Muscle layer of colon (tissue), 2 donors: ENCODE data around the gene SS18L1.

Experiments used
- H3K27ac ChIP-seq: one replicate; pipeline ENCODE4 v1.7.0; 2013; ENCODE audit warnings: low read depth, mild to moderate bottlenecking, low read length, moderate library complexity
- H3K27me3 ChIP-seq, 2 donors: one replicate each; pipeline ENCODE4 v1.7.0; 2013; ENCODE audit warnings: low read length in 2 of 2, mild to moderate bottlenecking in 2 of 2; ENCODE audit not compliant: insufficient read depth in 2 of 2, control insufficient read depth in 1 of 2
- H3K36me3 ChIP-seq: one replicate; pipeline ENCODE4 v1.7.0; 2013; ENCODE audit warnings: mild to moderate bottlenecking, low read length; ENCODE audit not compliant: insufficient read depth
- H3K4me1 ChIP-seq: one replicate; pipeline ENCODE4 v1.7.0; 2013; ENCODE audit warnings: mild to moderate bottlenecking, low read length; ENCODE audit not compliant: insufficient read depth
- H3K4me3 ChIP-seq, 2 donors: one replicate each; pipeline ENCODE4 v1.7.0; 2013; ENCODE audit warnings: low read length in 2 of 2, low read depth in 1 of 2, mild to moderate bottlenecking in 1 of 2, moderate library complexity in 1 of 2
- H3K9ac ChIP-seq: one replicate; pipeline ENCODE4 v1.7.0; 2013; ENCODE audit warnings: low read length
- H3K9me3 ChIP-seq: one replicate; pipeline ENCODE4 v1.7.0; 2013; ENCODE audit warnings: mild to moderate bottlenecking, low read length
- donor health status: abdominal sarcoma.
- donor health status: Adenocarcinoma of cecum.

The SS18L1 gene, protein sequence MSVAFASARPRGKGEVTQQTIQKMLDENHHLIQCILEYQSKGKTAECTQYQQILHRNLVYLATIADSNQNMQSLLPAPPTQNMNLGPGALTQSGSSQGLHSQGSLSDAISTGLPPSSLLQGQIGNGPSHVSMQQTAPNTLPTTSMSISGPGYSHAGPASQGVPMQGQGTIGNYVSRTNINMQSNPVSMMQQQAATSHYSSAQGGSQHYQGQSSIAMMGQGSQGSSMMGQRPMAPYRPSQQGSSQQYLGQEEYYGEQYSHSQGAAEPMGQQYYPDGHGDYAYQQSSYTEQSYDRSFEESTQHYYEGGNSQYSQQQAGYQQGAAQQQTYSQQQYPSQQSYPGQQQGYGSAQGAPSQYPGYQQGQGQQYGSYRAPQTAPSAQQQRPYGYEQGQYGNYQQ

DNA sequence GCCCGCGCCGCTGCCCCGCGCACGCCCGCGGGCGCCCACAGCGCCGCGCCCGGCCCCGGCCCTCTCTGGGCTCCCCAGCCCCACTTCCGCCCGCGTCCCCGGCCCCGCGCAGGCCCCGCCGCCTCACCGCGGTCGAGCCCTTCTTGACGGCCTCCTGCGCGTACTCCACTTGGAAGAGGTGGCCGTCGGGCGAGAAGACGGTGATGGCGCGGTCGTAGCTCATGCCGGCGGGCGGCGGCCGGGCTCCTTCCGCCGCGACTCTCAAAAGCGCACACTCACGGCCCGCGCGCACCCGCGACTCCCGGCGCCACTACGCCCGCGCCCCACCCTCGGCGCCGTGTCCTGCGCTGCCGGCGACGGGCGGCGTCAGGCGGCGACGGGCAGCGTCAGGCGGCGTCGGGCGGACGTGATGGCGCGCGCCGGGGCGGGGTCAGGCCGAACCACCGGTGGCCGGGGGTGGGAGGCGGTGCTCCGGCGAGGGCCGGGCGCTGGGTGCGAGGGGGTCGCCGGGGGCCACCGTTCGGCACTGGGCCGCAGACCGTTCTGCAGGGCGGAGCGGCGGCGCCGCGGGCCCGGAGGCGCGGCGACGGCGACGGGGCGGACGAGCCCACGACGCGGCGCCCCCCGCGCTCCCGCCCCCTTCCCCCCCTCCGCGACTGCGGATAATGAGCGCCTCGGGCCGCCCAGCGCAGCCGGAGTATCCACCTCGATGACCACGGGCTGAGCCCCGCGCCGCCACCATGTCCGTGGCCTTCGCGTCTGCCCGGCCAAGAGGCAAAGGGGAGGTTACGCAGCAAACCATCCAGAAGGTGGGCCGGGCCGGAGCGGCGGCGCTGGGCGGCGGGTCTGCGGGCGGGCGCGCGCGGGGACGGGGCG lies at the start of gene SS18L1, which contains the start of gene PSMA7:
SS18L1 (plus strand) TSS at position 689 of the 876 bp plus-strand sequence; CDS start at position 741, 52 bp downstream.
PSMA7 (minus strand) TSS at position 314 of the 876 bp plus-strand sequence; CDS start at position 223, 91 bp downstream.
- no peaks in the 10 kb centered on the region for H3K9me3 ChIP-seq
- peak within 1 kb of the TSS; percentile 54 for H3K9ac ChIP-seq
- peak within 1 kb of the TSS; percentile 68 to 81 for H3K4me3 ChIP-seq
- H3K27me3 ChIP-seq: no peaks in the 10 kb centered on the region
- H3K4me1 ChIP-seq: peaks cover 33% of the 10 kb centered on the region
- peaks cover 18% of the 10 kb centered on the region for H3K36me3 ChIP-seq
- peak within 1 kb of the TSS; percentile 75 for H3K27ac ChIP-seq

DNA sequence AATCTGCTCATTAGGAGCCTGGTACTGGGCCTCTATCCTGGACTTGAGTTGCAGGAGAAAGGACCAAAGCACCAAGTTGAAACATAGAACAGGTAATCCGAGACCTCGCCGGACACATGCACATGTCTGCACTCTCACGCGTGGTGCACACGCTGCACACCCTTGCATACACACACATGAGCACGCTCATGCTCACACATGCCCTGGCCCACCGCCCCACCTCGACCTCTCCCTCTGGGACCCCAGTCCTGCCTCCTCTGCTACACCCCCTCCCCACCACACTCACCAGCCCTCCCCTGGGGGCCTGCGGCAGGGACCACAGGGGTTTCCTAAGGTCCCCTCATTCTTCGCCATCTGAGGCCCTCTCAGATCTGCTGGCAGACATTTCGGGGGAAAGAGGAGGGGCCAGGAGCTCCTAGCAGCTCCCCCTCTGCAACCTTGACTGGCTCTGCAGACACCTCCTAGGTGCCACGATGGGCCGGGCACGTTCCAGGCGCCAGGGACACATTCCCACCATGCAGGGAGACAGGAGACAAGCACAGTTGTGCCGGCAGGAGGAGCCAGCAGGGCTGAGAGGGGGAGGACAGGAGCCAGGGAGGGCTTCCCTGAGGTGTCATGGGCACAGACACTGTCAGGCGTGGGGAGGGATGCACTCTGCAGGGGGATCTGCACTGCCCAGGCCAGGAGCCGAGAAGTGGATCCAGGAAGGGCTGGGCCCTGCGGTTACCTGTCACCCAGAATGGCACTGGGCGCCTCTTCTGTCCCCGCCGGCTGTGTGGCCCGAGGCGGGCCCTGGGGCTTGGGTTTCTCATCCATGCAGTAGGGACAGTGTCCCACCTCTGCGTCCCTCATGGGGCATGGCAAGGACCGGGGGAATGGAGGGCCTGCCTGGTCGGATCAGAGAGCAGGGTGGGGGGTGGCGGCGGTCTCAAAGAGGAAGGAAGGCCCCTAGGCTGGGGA lies 46.9 kb upstream of the SS18L1 start:
- no peak overlapping the region for H3K9ac ChIP-seq
- no peak overlapping the region for H3K4me3 ChIP-seq
- no peaks in the 10 kb centered on the region for H3K9me3 ChIP-seq
- no peak overlapping the region for H3K27ac ChIP-seq
- no peaks in the 10 kb centered on the region for H3K27me3 ChIP-seq
- H3K4me1 ChIP-seq: no peaks in the 10 kb centered on the region
- H3K36me3 ChIP-seq: no peaks in the 10 kb centered on the region

DNA sequence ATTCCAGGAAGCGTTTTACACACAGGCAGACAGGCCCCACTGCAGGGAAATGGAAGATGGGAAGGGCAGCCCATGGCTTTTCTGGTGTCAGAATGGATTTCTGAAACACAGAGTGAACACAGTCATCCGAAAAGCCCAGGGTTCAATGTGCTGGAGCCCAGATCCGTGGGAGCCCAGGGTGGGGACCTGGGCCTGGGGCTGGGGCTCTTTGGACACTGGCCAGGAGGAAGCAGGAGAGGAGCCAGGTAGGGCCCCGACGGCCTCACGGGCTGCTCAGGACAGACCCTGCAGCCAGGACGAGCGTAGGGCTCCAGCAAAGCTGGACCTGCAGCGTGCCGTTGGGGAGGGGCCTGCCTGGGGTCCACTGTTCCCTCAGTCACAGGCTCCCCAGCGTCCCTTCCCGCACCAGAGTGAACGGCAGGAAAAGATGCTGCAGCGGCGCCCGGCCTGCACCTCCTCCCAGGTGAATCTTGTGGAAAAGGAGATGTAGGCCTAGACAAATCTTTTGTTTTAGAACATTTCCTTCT lies 45.6 kb upstream of the SS18L1 start:
- H3K4me1 ChIP-seq: no peaks in the 10 kb centered on the region
- H3K36me3 ChIP-seq: no peaks in the 10 kb centered on the region
- no peaks in the 10 kb centered on the region for H3K27me3 ChIP-seq
- H3K9ac ChIP-seq: no peak overlapping the region
- no peak overlapping the region for H3K27ac ChIP-seq
- no peaks in the 10 kb centered on the region for H3K9me3 ChIP-seq
- H3K4me3 ChIP-seq: no peak overlapping the region

DNA sequence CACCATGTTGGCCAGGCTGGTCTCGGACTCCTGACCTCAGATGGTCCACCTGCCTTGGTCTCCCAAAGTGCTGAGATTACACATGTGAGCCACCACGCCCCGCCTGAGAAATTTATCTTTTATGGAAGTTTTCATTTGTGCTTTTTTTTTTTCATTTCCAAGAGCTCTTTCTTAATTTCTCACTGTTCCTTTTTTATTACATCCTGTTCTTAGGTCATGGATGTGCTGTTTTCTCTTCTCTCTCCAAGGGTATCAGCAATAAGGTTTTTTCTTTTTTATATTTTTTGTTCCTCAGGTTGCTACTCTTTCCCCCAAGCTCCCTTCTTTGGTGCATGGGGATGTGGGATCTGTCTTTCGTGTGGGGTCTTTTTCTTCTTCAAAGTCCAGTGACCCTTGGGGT lies 42.5 kb upstream of the SS18L1 start:
- Histone ChIP-seq H3K9me3 (no peaks in the 10 kb centered on the region), H3K27me3 (no peaks in the 10 kb centered on the region), H3K27ac (no peak overlapping the region), H3K36me3 (no peaks in the 10 kb centered on the region), H3K9ac (no peak overlapping the region), H3K4me1 (peaks cover 9% of the 10 kb centered on the region), H3K4me3 (no peak overlapping the region)

DNA sequence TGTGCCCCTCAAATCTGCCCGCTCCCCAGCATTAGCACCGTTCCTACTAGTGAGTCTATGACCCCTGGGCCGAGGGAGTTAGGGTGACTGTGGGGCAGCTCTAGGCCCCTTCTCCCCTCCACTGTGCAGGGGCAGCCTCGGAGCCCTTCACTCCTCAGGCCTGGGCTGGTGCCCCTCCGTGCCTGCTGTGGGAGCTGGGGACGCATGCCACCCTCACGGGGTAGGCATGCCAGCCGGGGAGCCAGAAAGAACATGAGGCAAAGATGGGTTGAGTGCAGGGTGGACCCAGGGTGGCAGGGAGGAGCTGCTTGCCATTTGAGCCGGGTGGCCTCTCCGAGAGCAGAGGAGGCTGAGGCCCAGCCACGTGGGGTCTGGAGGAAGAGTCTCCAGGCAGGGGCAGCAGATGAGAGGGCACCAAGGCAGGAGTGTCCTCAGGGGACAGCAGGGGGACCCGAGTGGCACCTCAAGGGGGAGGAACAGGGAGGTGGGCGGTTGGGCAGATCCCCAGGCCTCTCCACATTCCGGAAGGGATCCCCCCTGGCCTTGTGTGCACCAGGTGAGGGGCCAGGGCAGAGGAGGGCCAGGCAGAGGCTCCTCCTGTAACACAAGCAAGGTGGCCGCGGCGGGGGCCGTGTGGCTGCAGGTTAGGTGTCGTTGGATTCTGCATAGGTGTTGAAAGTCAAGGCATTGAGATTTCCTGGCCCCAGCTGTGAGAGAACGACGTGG lies 39.9 kb upstream of the SS18L1 start:
- Histone ChIP-seq H3K4me1 (peaks cover 9% of the 10 kb centered on the region), H3K9me3 (no peaks in the 10 kb centered on the region), H3K4me3 (no peak overlapping the region), H3K27me3 (no peaks in the 10 kb centered on the region), H3K9ac (no peak overlapping the region), H3K27ac (no peak overlapping the region), H3K36me3 (no peaks in the 10 kb centered on the region)

DNA sequence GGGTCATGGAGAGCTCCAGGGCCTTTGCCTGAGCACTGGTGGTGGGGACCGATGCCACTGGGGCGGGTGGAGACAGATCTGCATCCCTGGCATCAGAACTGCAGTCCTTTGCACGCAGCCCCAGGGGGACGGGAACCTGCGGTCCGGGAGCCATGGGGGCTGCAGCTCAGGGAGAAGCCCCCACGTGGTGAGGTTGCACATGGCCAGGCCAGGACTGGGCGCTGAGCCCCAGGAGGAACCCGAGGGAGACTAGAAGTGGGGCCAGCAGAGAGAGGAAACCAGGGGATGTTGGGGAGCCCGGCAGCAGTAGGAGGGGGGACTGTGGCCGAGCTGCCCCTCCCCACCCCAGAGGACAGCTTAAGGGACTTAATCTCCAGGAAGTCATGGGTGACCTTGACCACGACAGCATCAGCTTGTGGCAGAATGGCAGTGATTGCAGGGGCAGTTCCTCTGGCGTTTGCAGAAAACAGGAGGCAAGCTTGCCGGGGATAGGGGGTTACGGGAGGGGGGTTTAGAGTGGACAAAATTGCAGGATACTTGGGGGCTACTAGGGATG lies 39.3 kb upstream of the SS18L1 start:
- H3K4me1 ChIP-seq: peaks cover 9% of the 10 kb centered on the region
- no peak overlapping the region for H3K9ac ChIP-seq
- no peak overlapping the region for H3K4me3 ChIP-seq
- no peaks in the 10 kb centered on the region for H3K27me3 ChIP-seq
- no peaks in the 10 kb centered on the region for H3K36me3 ChIP-seq
- H3K9me3 ChIP-seq: no peaks in the 10 kb centered on the region
- H3K27ac ChIP-seq: no peak overlapping the region

DNA sequence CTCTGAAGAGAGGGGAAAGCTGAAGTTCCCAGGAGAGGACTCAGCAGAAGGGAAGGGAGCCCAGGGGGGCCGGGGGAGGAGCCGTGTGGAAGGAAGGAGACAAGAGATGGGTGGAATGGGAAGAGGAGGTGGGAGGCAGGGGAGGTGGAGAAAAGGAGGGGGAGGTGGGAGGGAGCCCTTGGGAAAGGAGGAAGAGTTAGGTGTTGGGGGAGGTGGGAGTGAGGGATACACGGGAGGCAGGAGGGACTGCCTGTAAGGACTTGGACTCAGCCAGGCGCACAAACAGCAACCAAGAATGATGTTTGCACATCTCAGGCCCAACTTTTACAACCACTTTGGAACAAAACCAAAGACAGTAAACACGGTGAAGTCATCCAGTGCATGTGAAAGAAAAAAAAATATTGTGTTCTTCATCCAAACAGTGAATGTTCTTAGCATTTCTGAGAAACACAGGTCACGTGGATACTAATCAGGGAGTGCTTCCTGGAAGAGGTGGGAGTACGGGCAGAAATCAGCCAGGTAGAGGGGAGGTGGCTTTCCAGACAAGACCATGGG lies 38.7 kb upstream of the SS18L1 start:
- Histone ChIP-seq H3K36me3 (no peaks in the 10 kb centered on the region), H3K27me3 (no peaks in the 10 kb centered on the region), H3K9ac (no peak overlapping the region), H3K4me3 (no peak overlapping the region), H3K27ac (no peak overlapping the region), H3K9me3 (no peaks in the 10 kb centered on the region), H3K4me1 (peaks cover 9% of the 10 kb centered on the region)

DNA sequence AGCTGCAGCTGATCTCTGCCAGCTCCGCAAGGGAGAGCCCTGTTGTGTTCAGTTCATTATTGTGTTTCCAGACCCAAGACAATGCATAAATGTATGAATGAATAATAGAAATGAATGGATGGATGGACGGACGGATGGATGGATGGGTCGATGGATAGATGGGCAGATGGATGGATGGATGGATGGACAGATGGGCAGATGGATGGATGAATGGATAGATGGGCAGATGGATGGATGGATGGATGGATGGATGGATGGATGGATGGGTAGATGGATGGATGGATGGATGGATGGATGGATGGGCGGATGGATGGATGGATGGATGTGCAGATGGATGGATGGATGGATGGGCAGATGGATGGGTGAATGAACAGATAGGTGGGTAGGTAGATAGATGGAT lies 38.0 kb upstream of the SS18L1 start:
- no peaks in the 10 kb centered on the region for H3K36me3 ChIP-seq
- H3K4me3 ChIP-seq: no peak overlapping the region
- H3K27ac ChIP-seq: no peak overlapping the region
- H3K9me3 ChIP-seq: no peaks in the 10 kb centered on the region
- H3K4me1 ChIP-seq: peaks cover 9% of the 10 kb centered on the region
- no peak overlapping the region for H3K9ac ChIP-seq
- no peaks in the 10 kb centered on the region for H3K27me3 ChIP-seq

DNA sequence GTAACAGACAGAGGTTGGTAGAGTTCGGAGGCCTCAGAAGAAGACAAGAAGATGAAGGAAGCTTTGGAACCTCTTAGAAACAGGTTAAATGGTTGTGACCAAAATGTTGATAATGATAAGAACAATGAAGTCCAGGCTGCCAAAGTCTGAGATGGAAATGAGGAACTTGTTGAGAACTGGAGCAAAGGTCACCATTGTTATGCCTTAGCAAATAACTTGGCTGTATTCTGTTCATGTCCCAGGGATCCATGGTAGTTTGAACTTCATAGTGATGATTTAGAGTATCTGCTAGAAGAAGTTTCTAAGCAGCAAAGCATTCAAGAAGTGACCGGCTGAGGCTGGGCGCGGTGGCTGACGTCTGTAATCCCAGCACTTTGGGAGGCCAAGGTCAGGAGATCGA lies 32.4 kb upstream of the SS18L1 start:
- Histone ChIP-seq H3K9ac (no peak overlapping the region), H3K9me3 (no peaks in the 10 kb centered on the region), H3K4me1 (no peaks in the 10 kb centered on the region), H3K36me3 (no peaks in the 10 kb centered on the region), H3K27me3 (peaks cover 0 to 10% of the 10 kb centered on the region in 2 donors), H3K27ac (no peak overlapping the region), H3K4me3 (no peak overlapping the region)

DNA sequence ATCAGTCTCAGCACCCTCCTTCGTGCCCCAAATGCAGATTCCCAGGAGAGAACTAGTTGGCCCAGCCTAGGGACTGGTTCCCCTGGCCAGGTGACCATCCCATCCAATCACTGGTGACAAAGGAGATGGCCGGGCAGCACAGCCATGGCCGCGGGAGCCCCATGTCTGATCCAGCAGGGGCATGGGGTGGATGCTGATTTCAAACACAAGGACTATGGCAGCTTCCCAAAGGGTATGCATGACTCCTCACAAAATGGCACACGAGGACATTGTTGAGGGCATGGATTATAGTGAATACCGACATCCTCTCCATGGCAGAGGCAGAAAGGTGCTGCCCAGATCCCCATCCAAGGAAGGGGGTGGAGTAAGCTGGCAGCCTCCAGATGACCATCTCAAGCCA lies 31.2 kb upstream of the SS18L1 start:
- H3K4me1 ChIP-seq: no peaks in the 10 kb centered on the region
- no peak overlapping the region for H3K27ac ChIP-seq
- H3K9ac ChIP-seq: no peak overlapping the region
- no peak overlapping the region for H3K4me3 ChIP-seq
- H3K27me3 ChIP-seq: peaks cover 0 to 15% of the 10 kb centered on the region in 2 donors
- H3K36me3 ChIP-seq: no peaks in the 10 kb centered on the region
- no peaks in the 10 kb centered on the region for H3K9me3 ChIP-seq
